ENCODE results near the gene NCK1.

The NCK1 gene

GRCh38 chr3:136861890-136862616, at the start of gene NCK1:
TSS of gene NCK1 (plus strand) at chr3:136862208. CDS start at chr3:136928002, 65,794 bp downstream.
- H3K4me2 ChIP-seq (ENCODE audit: low read length), result peak within 1 kb of the TSS; percentile 99
- H3K27me3 ChIP-seq (ENCODE audit: control insufficient read depth, low read length), result no peaks in the 10 kb centered on the region
- H3K79me2 ChIP-seq (ENCODE audit: control insufficient read depth, low read length), result peaks cover 92% of the 10 kb centered on the region
- no peaks in the 10 kb centered on the region for H3K9me3 ChIP-seq (ENCODE audit: control insufficient read depth, insufficient read depth, low read length)
- H3K27ac ChIP-seq (ENCODE audit: low read depth, low read length), result peak within 1 kb of the TSS; percentile 91
- H3K36me3 ChIP-seq (ENCODE audit: control insufficient read depth, low read length), result peaks cover 26% of the 10 kb centered on the region
- no peaks in the 10 kb centered on the region for H3K9me2 ChIP-seq (replicated peaks; ENCODE audit: control insufficient read depth, low read length)
- H3F3A ChIP-seq (ENCODE audit: control insufficient read depth, insufficient read depth), result peaks cover 5% of the 10 kb centered on the region
- peaks cover 58% of the 10 kb centered on the region for H3K4me1 ChIP-seq (ENCODE audit: control insufficient read depth, low read length)
- peak within 1 kb of the TSS; percentile 98 for H3K4me3 ChIP-seq (ENCODE audit: low read length)
- no peaks in the 10 kb centered on the region for H4K20me1 ChIP-seq (ENCODE audit: control insufficient read depth, insufficient read depth, low read depth, low read length)
- TF ChIP-seq EZH2phosphoT487 (IDR thresholded peaks at IDR 0.05; ENCODE audit: borderline replicate concordance, low read length), result no peak
- TF ChIP-seq CTCF (IDR thresholded peaks at IDR 0.05; ENCODE audit: low read depth, low read length, poor library complexity, severe bottlenecking), result peak; percentile 48

DNA sequence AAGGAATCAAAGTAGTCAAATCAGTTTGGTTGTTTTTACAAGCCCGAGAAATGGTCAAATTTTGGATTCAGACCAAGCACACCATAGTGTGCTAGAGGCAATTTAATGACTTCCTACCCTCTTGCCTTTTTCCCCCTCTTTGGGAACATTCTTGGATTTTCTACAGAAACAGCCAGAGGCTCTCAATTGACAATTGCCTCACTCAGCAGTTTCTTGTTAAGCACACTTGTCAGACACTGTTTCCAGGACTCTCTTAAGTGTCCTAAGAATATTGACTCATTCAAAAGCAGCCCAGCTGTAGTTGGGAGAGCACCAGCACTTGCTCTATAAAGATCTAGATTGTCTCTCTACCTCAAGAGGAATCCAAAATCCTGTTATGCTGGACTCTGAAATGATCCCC, 44.6 kb upstream of the NCK1 start:
- Histone ChIP-seq H3K4me2 (ENCODE audit: low read length) (no peak overlapping the region), H3K9me2 (replicated peaks; ENCODE audit: control insufficient read depth, low read length) (no peaks in the 10 kb centered on the region), H4K20me1 (ENCODE audit: control insufficient read depth, insufficient read depth, low read depth, low read length) (no peaks in the 10 kb centered on the region), H3K4me3 (ENCODE audit: low read length) (no peak overlapping the region), H3K9me3 (ENCODE audit: control insufficient read depth, insufficient read depth, low read length) (no peaks in the 10 kb centered on the region), H3K36me3 (ENCODE audit: control insufficient read depth, low read length) (no peaks in the 10 kb centered on the region), H3K4me1 (ENCODE audit: control insufficient read depth, low read length) (peaks cover 19% of the 10 kb centered on the region), H3K27me3 (ENCODE audit: control insufficient read depth, low read length) (peaks cover 28% of the 10 kb centered on the region), H3K27ac (ENCODE audit: low read depth, low read length) (no peak overlapping the region), H3K79me2 (ENCODE audit: control insufficient read depth, low read length) (no peaks in the 10 kb centered on the region), H3F3A (ENCODE audit: control insufficient read depth, insufficient read depth) (no peaks in the 10 kb centered on the region)
- TF ChIP-seq EZH2phosphoT487 (IDR thresholded peaks at IDR 0.05; ENCODE audit: borderline replicate concordance, low read length) (no peak), CTCF (IDR thresholded peaks at IDR 0.05; ENCODE audit: low read depth, low read length, poor library complexity, severe bottlenecking) (no peak)

DNA sequence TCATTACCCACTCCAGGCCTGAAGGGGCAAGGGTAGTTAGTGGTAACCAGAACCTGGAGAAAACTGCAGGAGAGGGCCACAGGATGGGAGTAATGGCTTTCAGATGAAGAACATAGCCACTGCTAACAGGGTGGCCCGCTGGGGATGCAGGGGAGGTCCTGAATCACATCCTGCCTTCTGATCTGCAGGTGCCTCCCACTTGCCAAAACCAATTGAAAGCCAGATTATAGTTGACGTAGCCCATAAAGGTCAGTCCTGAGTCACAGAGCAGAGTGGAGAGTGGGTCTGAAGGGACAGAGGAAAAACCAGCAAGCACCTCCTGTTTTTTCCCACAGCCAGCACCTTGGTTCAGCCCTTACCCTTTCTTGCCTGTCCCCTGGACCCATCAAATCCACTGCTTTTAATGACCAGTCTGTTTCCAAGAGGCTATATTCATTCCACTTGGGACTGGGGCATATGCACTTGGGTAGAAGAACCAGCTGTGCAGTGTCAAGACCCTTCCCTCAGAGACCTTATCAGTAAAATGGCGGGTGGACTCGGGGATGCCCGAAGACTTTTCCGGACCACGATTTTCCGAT, 43.7 kb upstream of the NCK1 start:
- Histone ChIP-seq H3K36me3 (ENCODE audit: control insufficient read depth, low read length) (no peaks in the 10 kb centered on the region), H3K4me1 (ENCODE audit: control insufficient read depth, low read length) (peaks cover 19% of the 10 kb centered on the region), H3K9me3 (ENCODE audit: control insufficient read depth, insufficient read depth, low read length) (no peaks in the 10 kb centered on the region), H4K20me1 (ENCODE audit: control insufficient read depth, insufficient read depth, low read depth, low read length) (no peaks in the 10 kb centered on the region), H3K27me3 (ENCODE audit: control insufficient read depth, low read length) (peaks cover 28% of the 10 kb centered on the region), H3K27ac (ENCODE audit: low read depth, low read length) (no peak overlapping the region), H3K4me2 (ENCODE audit: low read length) (peak overlapping the region; percentile 95), H3K4me3 (ENCODE audit: low read length) (peak overlapping the region; percentile 88), H3K79me2 (ENCODE audit: control insufficient read depth, low read length) (no peaks in the 10 kb centered on the region), H3K9me2 (replicated peaks; ENCODE audit: control insufficient read depth, low read length) (no peaks in the 10 kb centered on the region), H3F3A (ENCODE audit: control insufficient read depth, insufficient read depth) (no peaks in the 10 kb centered on the region)
- no peak for TF ChIP-seq EZH2phosphoT487 (IDR thresholded peaks at IDR 0.05; ENCODE audit: borderline replicate concordance, low read length)
- no peak for TF ChIP-seq CTCF (IDR thresholded peaks at IDR 0.05; ENCODE audit: low read depth, low read length, poor library complexity, severe bottlenecking)
